ENCODE measurements around the gene CARHSP1. TPM values are rescaled to one million over a fixed set of nuclear protein-coding genes. Genes with fewer than 3 reads are reported as not detected.
"Not testable (repeated sequence)": the region's sequence is repeated elsewhere in the genome, so short reads cannot be mapped to it uniquely, and the experiment has no call there.

The CARHSP1 gene
- total RNA-seq, 1 donor from 2014 or later = 151 TPM

DNA sequence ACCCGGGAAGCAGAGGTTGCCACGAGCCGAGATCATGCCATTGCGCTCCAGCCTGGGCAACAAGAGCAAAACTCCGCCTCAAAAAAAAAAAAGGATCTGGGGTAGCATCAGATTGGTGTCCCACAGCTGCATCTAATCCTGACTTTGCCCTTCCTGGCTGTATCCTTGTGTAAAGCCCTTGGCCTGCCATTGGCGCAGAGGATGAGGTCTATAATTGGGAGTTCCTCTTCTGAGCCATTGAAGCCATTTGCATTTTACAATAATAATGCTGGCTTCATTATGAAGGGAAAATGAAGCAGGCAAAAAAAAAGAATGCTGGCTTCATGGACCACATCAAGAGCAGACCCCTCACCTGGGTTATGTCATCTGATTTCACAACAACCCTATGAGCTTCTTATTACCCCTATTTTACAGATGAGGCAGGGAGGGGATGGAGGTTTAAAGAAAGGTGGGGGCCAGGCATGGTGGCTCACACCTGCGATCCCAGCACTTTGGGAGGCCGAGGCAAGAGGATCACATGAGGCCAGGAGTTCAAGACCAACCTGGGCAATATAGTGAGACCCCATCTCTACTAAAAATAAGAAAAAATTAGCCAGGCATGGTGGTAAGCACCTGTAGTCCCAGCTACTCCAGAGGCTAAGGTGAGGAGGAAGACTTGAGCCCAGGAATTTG, 12.2 kb upstream of the CARHSP1 start:
- H3K9me3 ChIP-seq = no peaks in the 10 kb centered on the region
- no peaks in the 10 kb centered on the region for H3K36me3 ChIP-seq
- TF ChIP-seq, protein P1, sequence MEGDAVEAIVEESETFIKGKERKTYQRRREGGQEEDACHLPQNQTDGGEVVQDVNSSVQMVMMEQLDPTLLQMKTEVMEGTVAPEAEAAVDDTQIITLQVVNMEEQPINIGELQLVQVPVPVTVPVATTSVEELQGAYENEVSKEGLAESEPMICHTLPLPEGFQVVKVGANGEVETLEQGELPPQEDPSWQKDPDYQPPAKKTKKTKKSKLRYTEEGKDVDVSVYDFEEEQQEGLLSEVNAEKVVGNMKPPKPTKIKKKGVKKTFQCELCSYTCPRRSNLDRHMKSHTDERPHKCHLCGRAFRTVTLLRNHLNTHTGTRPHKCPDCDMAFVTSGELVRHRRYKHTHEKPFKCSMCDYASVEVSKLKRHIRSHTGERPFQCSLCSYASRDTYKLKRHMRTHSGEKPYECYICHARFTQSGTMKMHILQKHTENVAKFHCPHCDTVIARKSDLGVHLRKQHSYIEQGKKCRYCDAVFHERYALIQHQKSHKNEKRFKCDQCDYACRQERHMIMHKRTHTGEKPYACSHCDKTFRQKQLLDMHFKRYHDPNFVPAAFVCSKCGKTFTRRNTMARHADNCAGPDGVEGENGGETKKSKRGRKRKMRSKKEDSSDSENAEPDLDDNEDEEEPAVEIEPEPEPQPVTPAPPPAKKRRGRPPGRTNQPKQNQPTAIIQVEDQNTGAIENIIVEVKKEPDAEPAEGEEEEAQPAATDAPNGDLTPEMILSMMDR (IDR thresholded peaks at IDR 0.05) = no peak
- intact Hi-C loops (cut with DNase I) = loop anchor here (1.0 to 5.0 kb wide), 3 partner anchors 84 to 314 kb away; partner anchors contain the start of genes PMM2 and TMEM186
- no peak overlapping the region for H3K4me3 ChIP-seq
- H3K27ac ChIP-seq = no peak overlapping the region
- no peak for DNase-seq (ENCODE audit: low spot score in 2 of 2)
- no peaks in the 10 kb centered on the region for H3K27me3 ChIP-seq
- peaks cover 0 to 4% of the 10 kb centered on the region in 2 donors for H3K4me1 ChIP-seq

DNA sequence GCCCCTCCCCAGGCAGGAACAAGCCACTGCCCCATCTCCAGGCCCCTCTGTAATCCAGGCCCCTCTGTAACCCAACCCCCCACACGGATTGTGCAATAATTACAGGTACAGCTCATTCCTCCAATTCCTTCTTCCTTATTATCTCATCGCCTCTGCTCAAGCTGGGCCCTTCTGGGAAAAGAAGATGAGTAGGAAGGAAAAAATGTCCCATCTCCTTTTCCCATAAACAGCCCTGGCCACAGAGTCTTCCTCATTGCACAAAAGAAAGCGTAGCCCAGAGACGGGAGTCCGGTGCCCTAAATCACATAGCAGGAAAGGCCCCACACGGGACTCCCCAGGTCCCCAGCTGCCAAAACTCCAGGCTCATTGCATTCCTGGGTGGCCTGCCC, 9.7 kb upstream of the CARHSP1 start:
- no peak for DNase-seq (ENCODE audit: low spot score in 2 of 2)
- no peaks in the 10 kb centered on the region for H3K9me3 ChIP-seq
- no peaks in the 10 kb centered on the region for H3K27me3 ChIP-seq
- no peaks in the 10 kb centered on the region for H3K36me3 ChIP-seq
- no peak overlapping the region for H3K4me3 ChIP-seq
- intact Hi-C loops (cut with DNase I) = no loop called here
- no peaks in the 10 kb centered on the region for H3K4me1 ChIP-seq
- no peak overlapping the region for H3K27ac ChIP-seq
- TF ChIP-seq, protein P1 (IDR thresholded peaks at IDR 0.05) = no peak

DNA sequence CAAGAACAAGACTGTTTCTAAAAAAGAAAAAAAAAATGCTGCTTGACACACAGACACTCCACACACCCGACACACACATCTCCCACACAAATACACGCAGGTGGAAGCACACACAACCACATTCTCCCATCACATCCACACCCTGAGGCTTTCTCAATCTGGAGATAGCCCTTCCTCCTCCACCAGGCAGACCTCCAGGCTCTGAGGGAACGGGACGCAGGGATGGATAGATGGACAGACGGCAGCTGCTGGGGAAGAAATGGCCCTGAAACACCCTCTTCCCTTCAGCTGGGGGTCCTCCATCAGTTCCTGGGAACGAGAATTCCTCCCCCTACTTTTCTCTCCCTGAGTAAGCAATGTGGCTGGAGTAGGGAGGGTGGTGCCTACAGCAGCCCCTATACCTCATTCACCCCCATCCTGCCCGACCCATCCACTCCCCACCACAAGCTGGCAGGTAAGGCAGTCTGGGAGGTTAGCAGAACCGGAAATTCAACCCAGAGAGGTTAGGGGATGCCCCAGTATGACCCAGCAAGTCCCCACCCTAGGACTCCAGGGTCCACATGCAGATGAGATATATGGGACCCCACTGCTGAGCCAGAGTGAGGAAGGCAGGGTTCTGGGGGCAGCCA, 9.2 kb upstream of the CARHSP1 start:
- TF ChIP-seq, protein P1 (IDR thresholded peaks at IDR 0.05) = no peak
- no peaks in the 10 kb centered on the region for H3K27me3 ChIP-seq
- no peaks in the 10 kb centered on the region for H3K4me1 ChIP-seq
- no peaks in the 10 kb centered on the region for H3K9me3 ChIP-seq
- no peak overlapping the region for H3K27ac ChIP-seq
- no peak overlapping the region for H3K4me3 ChIP-seq
- intact Hi-C loops (cut with DNase I) = no loop called here
- no peak for DNase-seq (ENCODE audit: low spot score in 2 of 2)
- no peaks in the 10 kb centered on the region for H3K36me3 ChIP-seq

DNA sequence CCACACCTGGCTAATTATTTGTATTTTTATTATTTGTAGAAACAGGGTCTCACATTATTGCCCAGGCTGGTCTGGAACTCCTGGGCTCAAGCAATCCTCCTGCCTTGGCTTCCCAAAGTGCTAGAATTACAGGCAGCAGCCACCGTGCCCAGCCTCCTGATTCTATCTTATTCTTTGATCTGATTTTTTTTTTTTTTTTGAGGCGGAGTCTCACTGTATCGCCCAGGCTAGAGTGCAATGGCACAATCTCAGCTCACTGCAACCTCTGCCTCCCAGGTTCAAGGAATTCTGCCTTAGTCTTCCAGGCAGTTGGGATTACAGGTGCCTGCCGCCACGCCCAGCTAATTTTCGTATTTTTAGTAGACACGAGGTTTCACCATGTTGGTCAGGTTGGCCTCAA, 6.5 kb upstream of the CARHSP1 start:
- intact Hi-C loops (cut with DNase I); H3K27ac ChIP-seq; H3K4me3 ChIP-seq; H3K36me3 ChIP-seq; H3K4me1 ChIP-seq; H3K27me3 ChIP-seq; H3K9me3 ChIP-seq; DNase-seq (ENCODE audit: low spot score in 2 of 2): not testable (repeated sequence)

DNA sequence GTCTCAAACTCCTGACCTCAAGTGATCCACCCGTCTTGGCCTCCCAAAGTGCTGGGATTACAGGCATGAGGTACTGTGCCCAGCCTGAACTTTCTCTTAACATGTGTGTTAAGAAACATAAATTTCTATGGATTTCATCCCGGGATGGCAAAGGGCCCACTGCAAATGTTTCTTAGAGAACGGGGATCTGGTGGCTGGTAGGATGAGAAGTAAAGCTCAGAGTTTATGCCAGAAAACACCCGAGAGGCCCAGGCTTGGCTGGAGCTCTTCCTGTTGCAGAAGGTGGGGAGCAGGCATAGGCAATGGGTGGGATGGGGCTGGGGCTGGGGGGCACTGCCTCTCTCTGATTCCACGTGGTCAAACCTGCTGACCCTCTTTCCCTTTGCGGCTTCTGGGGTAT, 5.6 kb upstream of the CARHSP1 start:
- Histone ChIP-seq H3K9me3 (no peaks in the 10 kb centered on the region), H3K27me3 (no peaks in the 10 kb centered on the region), H3K4me3 (no peak overlapping the region), H3K36me3 (no peaks in the 10 kb centered on the region), H3K4me1 (peaks cover 0 to 11% of the 10 kb centered on the region in 2 donors), H3K27ac (no peak overlapping the region)
- intact Hi-C loops (cut with DNase I) = no loop called here
- TF ChIP-seq, protein P1 (IDR thresholded peaks at IDR 0.05) = no peak
- no peak for DNase-seq (ENCODE audit: low spot score in 2 of 2)

DNA sequence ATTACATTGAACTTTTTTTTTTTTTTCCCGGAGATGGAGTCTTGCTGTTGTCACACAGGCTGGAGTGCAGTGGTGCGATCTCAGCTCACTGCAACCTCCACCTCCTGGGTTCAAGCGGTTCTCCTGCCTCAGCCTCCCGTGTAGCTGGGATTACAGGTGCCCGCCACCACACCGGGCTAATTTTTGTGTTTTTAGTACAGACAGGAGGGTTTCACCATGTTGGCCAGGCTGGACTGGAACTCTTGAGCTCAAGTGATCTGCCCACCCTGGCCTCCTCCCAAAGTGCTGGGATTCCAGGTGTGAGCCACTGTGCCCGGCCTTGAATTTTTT, 5.0 kb upstream of the CARHSP1 start:
- H3K4me3 ChIP-seq; intact Hi-C loops (cut with DNase I); H3K36me3 ChIP-seq; H3K9me3 ChIP-seq; H3K27ac ChIP-seq; DNase-seq (ENCODE audit: low spot score in 2 of 2); H3K27me3 ChIP-seq: not testable (repeated sequence)
- peaks cover 0 to 14% of the 10 kb centered on the region in 2 donors for H3K4me1 ChIP-seq

Measured in ascending aorta (tissue), 2 donors.